ENCODE measurements around the gene UMODL1.

UMODL1 gene

DNA sequence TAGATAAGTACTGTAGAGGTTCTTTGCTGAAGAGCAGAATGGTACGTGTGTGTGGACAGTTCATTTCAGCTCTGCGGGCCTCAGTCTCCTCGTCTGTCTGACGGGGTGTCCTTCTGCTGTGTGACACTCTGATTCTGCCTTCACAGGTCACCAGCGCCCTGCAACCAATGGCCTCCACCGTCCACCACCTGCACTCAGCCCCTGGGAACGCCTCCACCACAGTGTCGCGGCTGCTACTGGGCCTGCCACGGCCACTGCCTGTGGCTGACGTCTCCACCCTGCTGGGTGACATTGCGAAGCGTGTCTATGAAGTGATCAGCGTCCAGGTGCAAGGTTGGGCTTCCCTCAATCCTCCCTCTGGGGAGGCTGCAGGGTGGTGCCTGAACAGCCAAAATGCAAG lies 17.0 kb downstream of the UMODL1 start:
- no peaks in the 10 kb centered on the region for H3K27me3 ChIP-seq (replicated peaks; ENCODE audit: insufficient read depth, low read length)
- no peaks in the 10 kb centered on the region for H3K9me2 ChIP-seq (replicated peaks; ENCODE audit: insufficient read depth, low read length)
- H2AFZ ChIP-seq (ENCODE audit: low read length), result no peak overlapping the region
- DNase-seq, result no peak
- H4K20me1 ChIP-seq (ENCODE audit: insufficient read depth, low read length), result no peaks in the 10 kb centered on the region
- H3K4me1 ChIP-seq (ENCODE audit: low read length), result no peaks in the 10 kb centered on the region
- no peak overlapping the region for H3K4me2 ChIP-seq (ENCODE audit: low read depth, low read length)
- no peak overlapping the region for H3K9ac ChIP-seq (ENCODE audit: low read length)
- H3K27ac ChIP-seq (ENCODE audit: low read length), result no peak overlapping the region
- H3F3A ChIP-seq (ENCODE audit: insufficient read depth, low read length), result no peaks in the 10 kb centered on the region
- H3K36me3 ChIP-seq (replicated peaks; ENCODE audit: insufficient read depth, low read length), result no peaks in the 10 kb centered on the region
- no peaks in the 10 kb centered on the region for H3K79me2 ChIP-seq (ENCODE audit: low read length)
- H3K4me3 ChIP-seq (ENCODE audit: low read length), result no peak overlapping the region
- TF ChIP-seq, protein P1, sequence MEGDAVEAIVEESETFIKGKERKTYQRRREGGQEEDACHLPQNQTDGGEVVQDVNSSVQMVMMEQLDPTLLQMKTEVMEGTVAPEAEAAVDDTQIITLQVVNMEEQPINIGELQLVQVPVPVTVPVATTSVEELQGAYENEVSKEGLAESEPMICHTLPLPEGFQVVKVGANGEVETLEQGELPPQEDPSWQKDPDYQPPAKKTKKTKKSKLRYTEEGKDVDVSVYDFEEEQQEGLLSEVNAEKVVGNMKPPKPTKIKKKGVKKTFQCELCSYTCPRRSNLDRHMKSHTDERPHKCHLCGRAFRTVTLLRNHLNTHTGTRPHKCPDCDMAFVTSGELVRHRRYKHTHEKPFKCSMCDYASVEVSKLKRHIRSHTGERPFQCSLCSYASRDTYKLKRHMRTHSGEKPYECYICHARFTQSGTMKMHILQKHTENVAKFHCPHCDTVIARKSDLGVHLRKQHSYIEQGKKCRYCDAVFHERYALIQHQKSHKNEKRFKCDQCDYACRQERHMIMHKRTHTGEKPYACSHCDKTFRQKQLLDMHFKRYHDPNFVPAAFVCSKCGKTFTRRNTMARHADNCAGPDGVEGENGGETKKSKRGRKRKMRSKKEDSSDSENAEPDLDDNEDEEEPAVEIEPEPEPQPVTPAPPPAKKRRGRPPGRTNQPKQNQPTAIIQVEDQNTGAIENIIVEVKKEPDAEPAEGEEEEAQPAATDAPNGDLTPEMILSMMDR (IDR thresholded peaks at IDR 0.05; ENCODE audit: low read length), result no peak
- TF ChIP-seq EZH2 (optimal IDR thresholded peaks at IDR 0.05; ENCODE audit: low read depth, low read length) (no peak), EZH2phosphoT487 (IDR thresholded peaks at IDR 0.05; ENCODE audit: low read length) (no peak)
- no peaks in the 10 kb centered on the region for H3K9me3 ChIP-seq (replicated peaks; ENCODE audit: insufficient read depth, low read length)

DNA sequence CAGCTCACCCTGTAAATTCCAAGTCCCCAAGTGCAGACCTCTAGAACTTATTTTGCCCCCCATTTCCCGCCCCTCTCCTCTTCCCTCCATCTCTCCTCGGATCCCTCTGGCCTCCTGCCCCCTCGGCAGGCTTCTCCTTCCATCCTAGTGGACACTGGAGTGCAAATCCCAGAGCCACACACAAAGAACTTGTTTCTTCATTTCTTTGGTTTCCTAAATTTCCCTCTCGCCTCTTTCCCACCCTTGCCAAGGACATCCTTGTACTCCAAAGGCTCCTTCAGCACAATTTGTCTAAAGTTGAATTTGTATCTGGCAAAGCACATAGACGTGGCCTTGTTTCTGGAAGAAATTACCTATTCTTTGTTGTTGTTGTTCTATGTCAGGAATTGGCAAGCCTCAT lies 17.5 kb downstream of the UMODL1 start:
- no peaks in the 10 kb centered on the region for H3F3A ChIP-seq (ENCODE audit: insufficient read depth, low read length)
- no peak for DNase-seq
- H3K4me2 ChIP-seq (ENCODE audit: low read depth, low read length), result no peak overlapping the region
- no peak overlapping the region for H2AFZ ChIP-seq (ENCODE audit: low read length)
- H3K4me3 ChIP-seq (ENCODE audit: low read length), result no peak overlapping the region
- no peak overlapping the region for H3K9ac ChIP-seq (ENCODE audit: low read length)
- H3K27me3 ChIP-seq (replicated peaks; ENCODE audit: insufficient read depth, low read length), result no peaks in the 10 kb centered on the region
- no peaks in the 10 kb centered on the region for H4K20me1 ChIP-seq (ENCODE audit: insufficient read depth, low read length)
- no peak overlapping the region for H3K27ac ChIP-seq (ENCODE audit: low read length)
- H3K9me2 ChIP-seq (replicated peaks; ENCODE audit: insufficient read depth, low read length), result no peaks in the 10 kb centered on the region
- H3K4me1 ChIP-seq (ENCODE audit: low read length), result no peaks in the 10 kb centered on the region
- TF ChIP-seq EZH2phosphoT487 (IDR thresholded peaks at IDR 0.05; ENCODE audit: low read length), result no peak
- TF ChIP-seq EZH2 (optimal IDR thresholded peaks at IDR 0.05; ENCODE audit: low read depth, low read length), result no peak
- TF ChIP-seq, protein P1 (IDR thresholded peaks at IDR 0.05; ENCODE audit: low read length), result no peak
- no peaks in the 10 kb centered on the region for H3K36me3 ChIP-seq (replicated peaks; ENCODE audit: insufficient read depth, low read length)
- no peaks in the 10 kb centered on the region for H3K79me2 ChIP-seq (ENCODE audit: low read length)
- no peaks in the 10 kb centered on the region for H3K9me3 ChIP-seq (replicated peaks; ENCODE audit: insufficient read depth, low read length)

DNA sequence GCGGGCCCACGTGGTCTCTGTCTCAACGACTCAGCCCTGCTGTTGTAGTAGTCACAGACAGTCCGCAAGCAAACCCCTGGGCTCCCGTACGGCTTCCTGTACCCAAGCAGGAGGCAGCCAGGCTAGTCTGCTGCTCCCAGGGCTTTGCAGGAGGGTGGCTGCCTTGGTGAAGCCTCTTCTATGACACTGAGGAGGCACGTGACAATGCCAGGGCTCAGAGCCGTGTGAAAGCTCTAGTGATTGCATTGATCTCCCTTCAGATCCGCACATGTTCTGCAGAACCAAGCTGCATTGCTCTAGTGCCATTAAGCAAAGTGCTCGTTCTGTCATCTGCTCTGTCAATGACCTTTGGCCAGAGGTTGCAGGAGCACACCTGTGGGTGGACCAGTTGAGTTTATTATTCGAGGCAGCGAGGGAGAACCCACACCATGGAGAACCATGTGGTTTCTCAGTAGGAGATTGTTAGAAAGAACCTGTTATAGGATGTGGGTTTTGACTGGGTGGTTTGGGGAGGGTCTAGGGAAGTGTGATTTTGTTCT lies 18.0 kb downstream of the UMODL1 start:
- no peaks in the 10 kb centered on the region for H3K9me2 ChIP-seq (replicated peaks; ENCODE audit: insufficient read depth, low read length)

More for the DNA sequence above, 18.0 kb downstream of the UMODL1 start:
- H3K79me2 ChIP-seq (ENCODE audit: low read length), result no peaks in the 10 kb centered on the region
- no peak overlapping the region for H3K27ac ChIP-seq (ENCODE audit: low read length)
- H3K36me3 ChIP-seq (replicated peaks; ENCODE audit: insufficient read depth, low read length), result no peaks in the 10 kb centered on the region
- no peak overlapping the region for H3K4me2 ChIP-seq (ENCODE audit: low read depth, low read length)
- DNase-seq, result no peak
- H3F3A ChIP-seq (ENCODE audit: insufficient read depth, low read length), result no peaks in the 10 kb centered on the region
- no peaks in the 10 kb centered on the region for H3K27me3 ChIP-seq (replicated peaks; ENCODE audit: insufficient read depth, low read length)
- H3K9me3 ChIP-seq (replicated peaks; ENCODE audit: insufficient read depth, low read length), result no peaks in the 10 kb centered on the region
- no peak overlapping the region for H3K4me3 ChIP-seq (ENCODE audit: low read length)
- H4K20me1 ChIP-seq (ENCODE audit: insufficient read depth, low read length), result no peaks in the 10 kb centered on the region
- H3K4me1 ChIP-seq (ENCODE audit: low read length), result no peaks in the 10 kb centered on the region
- TF ChIP-seq, protein P1 (IDR thresholded peaks at IDR 0.05; ENCODE audit: low read length), result no peak
- TF ChIP-seq EZH2 (optimal IDR thresholded peaks at IDR 0.05; ENCODE audit: low read depth, low read length), result no peak
- no peak for TF ChIP-seq EZH2phosphoT487 (IDR thresholded peaks at IDR 0.05; ENCODE audit: low read length)
- H2AFZ ChIP-seq (ENCODE audit: low read length), result no peak overlapping the region
- no peak overlapping the region for H3K9ac ChIP-seq (ENCODE audit: low read length)

Data from MM.1S (cell line).